ENCODE data around the gene GPR75.
"Not testable (repeated sequence)": the region's sequence is repeated elsewhere in the genome, so short reads cannot be mapped to it uniquely, and the experiment has no call there.

GRCh38 chr2:53851052-53851757, 8.6 kb downstream of the GPR75 start:
- TF ChIP-seq CTCF (conservative IDR thresholded peaks at IDR 0.05; ENCODE audit: low read depth in 2 of 2); EZH2phosphoT487 (IDR thresholded peaks at IDR 0.05; ENCODE audit: unreplicated experiment); JUNB (IDR thresholded peaks at IDR 0.05; ENCODE audit: unreplicated experiment); EZH2 (IDR thresholded peaks at IDR 0.05; ENCODE audit: low read depth, unreplicated experiment): not testable (repeated sequence)
- TF ChIP-seq, protein P1, sequence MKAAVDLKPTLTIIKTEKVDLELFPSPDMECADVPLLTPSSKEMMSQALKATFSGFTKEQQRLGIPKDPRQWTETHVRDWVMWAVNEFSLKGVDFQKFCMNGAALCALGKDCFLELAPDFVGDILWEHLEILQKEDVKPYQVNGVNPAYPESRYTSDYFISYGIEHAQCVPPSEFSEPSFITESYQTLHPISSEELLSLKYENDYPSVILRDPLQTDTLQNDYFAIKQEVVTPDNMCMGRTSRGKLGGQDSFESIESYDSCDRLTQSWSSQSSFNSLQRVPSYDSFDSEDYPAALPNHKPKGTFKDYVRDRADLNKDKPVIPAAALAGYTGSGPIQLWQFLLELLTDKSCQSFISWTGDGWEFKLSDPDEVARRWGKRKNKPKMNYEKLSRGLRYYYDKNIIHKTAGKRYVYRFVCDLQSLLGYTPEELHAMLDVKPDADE (IDR thresholded peaks at IDR 0.05): not testable (repeated sequence)

Data from GM23338 (cell line).